WTC11 (cell line): ENCODE measurements around the gene SPOCD1.

Source experiments
- ATF2 ChIP-seq: sonication (generic); formaldehyde crosslinking; IDR thresholded peaks from 2 replicates; pipeline ENCODE4 v1.8.1; 2022; ENCODE audit warnings: low read depth, missing genetic modification reagents, borderline replicate concordance
- CREB1 ChIP-seq: sonication (generic); formaldehyde crosslinking; IDR thresholded peaks from 2 replicates; pipeline ENCODE4 v1.8.0; 2023; ENCODE audit warnings: mild to moderate bottlenecking, missing genetic modification reagents
- CTCF ChIP-seq: fragments of 200-600 bp; IDR thresholded peaks from 2 replicates; pipeline ENCODE4 v1.8.0; 2022; ENCODE audit warnings: antibody characterized with exemption
- FOXJ3 ChIP-seq: sonication (generic); formaldehyde crosslinking; IDR thresholded peaks from 2 replicates; pipeline ENCODE4 v1.9.0; 2021; ENCODE audit warnings: missing genetic modification reagents, mild to moderate bottlenecking, borderline replicate concordance
- IRF1 ChIP-seq: sonication (generic); formaldehyde crosslinking; IDR thresholded peaks from 2 replicates; pipeline ENCODE4 v1.8.0; 2023; ENCODE audit warnings: missing genetic modification reagents
- SMAD4 ChIP-seq: sonication (generic); formaldehyde crosslinking; IDR thresholded peaks from 2 replicates; pipeline ENCODE4 v1.8.0; 2022; ENCODE audit warnings: mild to moderate bottlenecking, missing genetic modification reagents
- TEAD1 ChIP-seq: sonication (generic); formaldehyde crosslinking; IDR thresholded peaks from 2 replicates; pipeline ENCODE4 v1.8.0; 2022; ENCODE audit warnings: mild to moderate bottlenecking, missing genetic modification reagents
- TEAD4 ChIP-seq: sonication (generic); formaldehyde crosslinking; IDR thresholded peaks from 2 replicates; pipeline ENCODE4 v1.8.0; 2022; ENCODE audit warnings: mild to moderate bottlenecking, missing genetic modification reagents
- ZNF121 ChIP-seq: sonication (generic); formaldehyde crosslinking; IDR thresholded peaks from 2 replicates; pipeline ENCODE4 v1.8.0; 2023; ENCODE audit warnings: missing genetic modification reagents
- ZNF416 ChIP-seq: fragments of 250-450 bp; sonication (Bioruptor Pico); IDR thresholded peaks from 2 replicates; pipeline ENCODE4 v1.9.0; 2021; ENCODE audit warnings: mild to moderate bottlenecking, inconsistent platforms
- TF ChIP-seq, protein P1 (sequence below): sonication (generic); formaldehyde crosslinking; conservative IDR thresholded peaks from 2 replicates; pipeline ENCODE4 v1.8.1; 2022; ENCODE audit warnings: mild to moderate bottlenecking, missing genetic modification reagents

DNA sequence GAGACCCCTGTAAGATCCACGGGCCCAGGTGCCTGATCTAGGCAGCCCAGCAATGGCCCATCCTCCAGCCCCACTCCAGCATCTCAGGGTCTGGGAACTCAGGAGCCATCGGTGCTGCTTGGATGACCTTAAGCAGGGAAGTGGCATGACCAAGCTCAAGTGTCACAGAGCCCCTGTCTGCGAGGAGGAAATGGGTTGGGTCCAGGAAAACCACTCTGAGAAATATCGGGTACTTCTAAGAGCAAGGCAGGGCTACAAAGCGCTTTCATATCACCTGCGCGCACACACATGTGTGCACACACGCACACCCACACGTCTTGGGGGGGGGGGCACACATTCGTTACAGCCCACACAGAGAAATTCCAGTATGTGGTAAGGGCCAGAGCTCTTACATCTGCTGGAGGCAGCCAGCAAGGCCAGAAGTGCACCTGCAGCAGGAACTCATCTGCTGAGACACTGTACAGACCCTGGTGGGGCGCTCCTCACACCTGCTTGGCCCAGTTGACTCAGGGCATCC, 32.6 kb upstream of the SPOCD1 start:
- no peak for TF ChIP-seq ATF2 (CRISPR knock-in tag)
- no peak for TF ChIP-seq CTCF
- TF ChIP-seq IRF1 (CRISPR knock-in tag), result no peak
- no peak for TF ChIP-seq FOXJ3 (CRISPR knock-in tag)
- TF ChIP-seq, protein P1, sequence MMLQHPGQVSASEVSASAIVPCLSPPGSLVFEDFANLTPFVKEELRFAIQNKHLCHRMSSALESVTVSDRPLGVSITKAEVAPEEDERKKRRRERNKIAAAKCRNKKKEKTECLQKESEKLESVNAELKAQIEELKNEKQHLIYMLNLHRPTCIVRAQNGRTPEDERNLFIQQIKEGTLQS (CRISPR knock-in tag), result no peak
- no peak for TF ChIP-seq ZNF416 (CRISPR knock-in tag)
- no peak for TF ChIP-seq TEAD1
- TF ChIP-seq ZNF121 (CRISPR knock-in tag), result no peak
- no peak for TF ChIP-seq SMAD4 (CRISPR knock-in tag)
- TF ChIP-seq CREB1, result no peak
- TF ChIP-seq TEAD4 (CRISPR knock-in tag), result no peak
